ENCODE measurements around the gene SFXN1. TPM values are rescaled to one million over a fixed set of nuclear protein-coding genes. Genes with fewer than 3 reads are reported as not detected.

The SFXN1 gene
- total RNA-seq, 1 donor from 2014 or later, result 83.7 TPM

GRCh38 chr5:175558801-175559480 lies 80.6 kb downstream of the SFXN1 start:
- H3K27me3 Mint-ChIP-seq, result peaks cover 7% of the 10 kb centered on the region
- no peak overlapping the region for H3K27ac Mint-ChIP-seq
- no peak for DNase-seq (ENCODE audit: low spot score, unreplicated experiment)
- TF ChIP-seq CTCF (IDR thresholded peaks at IDR 0.05; ENCODE audit: unreplicated experiment), result no peak
- peaks cover 6% of the 10 kb centered on the region for H3K9me3 Mint-ChIP-seq (ENCODE audit: low read depth)
- no peak overlapping the region for H3K4me3 Mint-ChIP-seq (ENCODE audit: low read depth)
- no peaks in the 10 kb centered on the region for H3K36me3 Mint-ChIP-seq (ENCODE audit: insufficient read depth)
- H3K4me1 Mint-ChIP-seq (ENCODE audit: low read depth), result peaks cover 9% of the 10 kb centered on the region

- no peak overlapping the region for H3K4me3 Mint-ChIP-seq (ENCODE audit: low read depth)
- peak overlapping the region; percentile 15 for H3K27ac Mint-ChIP-seq
- TF ChIP-seq CTCF (IDR thresholded peaks at IDR 0.05; ENCODE audit: unreplicated experiment), result no peak
Measured at GRCh38 chr5:175560011-175560410, 81.7 kb downstream of the SFXN1 start.

GRCh38 chr5:175561085-175561484 lies 82.7 kb downstream of the SFXN1 start:
- no peaks in the 10 kb centered on the region for H3K9me3 Mint-ChIP-seq (ENCODE audit: low read depth)
- H3K4me3 Mint-ChIP-seq (ENCODE audit: low read depth), result no peak overlapping the region
- no peak for TF ChIP-seq CTCF (IDR thresholded peaks at IDR 0.05; ENCODE audit: unreplicated experiment)
- H3K27ac Mint-ChIP-seq, result no peak overlapping the region
- H3K27me3 Mint-ChIP-seq, result peaks cover 4% of the 10 kb centered on the region
- peaks cover 9% of the 10 kb centered on the region for H3K4me1 Mint-ChIP-seq (ENCODE audit: low read depth)
- no peaks in the 10 kb centered on the region for H3K36me3 Mint-ChIP-seq (ENCODE audit: insufficient read depth)
- no peak for DNase-seq (ENCODE audit: low spot score, unreplicated experiment)

More at GRCh38 chr5:175560011-175560410, 81.7 kb downstream of the SFXN1 start:
- H3K9me3 Mint-ChIP-seq (ENCODE audit: low read depth), result no peaks in the 10 kb centered on the region
- H3K36me3 Mint-ChIP-seq (ENCODE audit: insufficient read depth), result no peaks in the 10 kb centered on the region
- no peak for DNase-seq (ENCODE audit: low spot score, unreplicated experiment)
- peaks cover 9% of the 10 kb centered on the region for H3K4me1 Mint-ChIP-seq (ENCODE audit: low read depth)
- peaks cover 4% of the 10 kb centered on the region for H3K27me3 Mint-ChIP-seq

- no peak overlapping the region for H3K4me3 Mint-ChIP-seq (ENCODE audit: low read depth)
- no peaks in the 10 kb centered on the region for H3K9me3 Mint-ChIP-seq (ENCODE audit: low read depth)
- no peak overlapping the region for H3K27ac Mint-ChIP-seq
- peaks cover under 1% of the 10 kb centered on the region for H3K4me1 Mint-ChIP-seq (ENCODE audit: low read depth)
- H3K36me3 Mint-ChIP-seq (ENCODE audit: insufficient read depth), result no peaks in the 10 kb centered on the region
- H3K27me3 Mint-ChIP-seq, result peaks cover 5% of the 10 kb centered on the region
- no peak for DNase-seq (ENCODE audit: low spot score, unreplicated experiment)
- no peak for TF ChIP-seq CTCF (IDR thresholded peaks at IDR 0.05; ENCODE audit: unreplicated experiment)
Measured at GRCh38 chr5:175564716-175565115, 86.4 kb downstream of the SFXN1 start.

- Mint-ChIP-seq H3K4me3 (ENCODE audit: low read depth) (no peak overlapping the region), H3K36me3 (ENCODE audit: insufficient read depth) (no peaks in the 10 kb centered on the region), H3K9me3 (ENCODE audit: low read depth) (no peaks in the 10 kb centered on the region), H3K4me1 (ENCODE audit: low read depth) (no peaks in the 10 kb centered on the region), H3K27me3 (peaks cover 16% of the 10 kb centered on the region), H3K27ac (no peak overlapping the region)
- DNase-seq (ENCODE audit: low spot score, unreplicated experiment), result no peak
- TF ChIP-seq CTCF (IDR thresholded peaks at IDR 0.05; ENCODE audit: unreplicated experiment), result no peak
Measured at GRCh38 chr5:175566697-175567096, 88.3 kb downstream of the SFXN1 start.

Data from progenitor cell of endocrine pancreas (in vitro differentiated cells).